Pancreas (tissue), 10 donors: ENCODE measurements around the gene ROR2. TPM values are rescaled to one million over a fixed set of nuclear protein-coding genes. Genes with fewer than 3 reads are reported as not detected.

ENCODE experiments used
- ATAC-seq, 4 donors: fragments of 200-7000 bp; cut with Tn5 transposase; one replicate each; pipeline versions ENCODE4 v1.8.0 to v1.9.1; 2020; ENCODE audit warnings: mild to moderate bottlenecking in 4 of 4, moderate library complexity in 4 of 4
- DNase-seq, 6 donors: peaks; one replicate each; pipeline ENCODE4 v3.0.0-alpha.2; 2020
- FAIRE-seq: peaks from 2 replicates; lab custom pipeline; 2012; peaks lifted over from hg19 to GRCh38; lab: Jason Lieb, UNC
- H3K27ac ChIP-seq, 4 donors: fragments of 200-600 bp; sonication (generic); 1 replicate in 3 of 4; 2 replicates in 1 of 4; pipeline versions ENCODE4 v1.5.0 to v1.8.0; 2020
- H3K27me3 ChIP-seq, 4 donors: fragments of 200-600 bp; one replicate each; pipeline ENCODE4 v1.8.0; 2021
- H3K36me3 ChIP-seq, 3 donors: fragments of 200-600 bp; sonication (generic) in 1 of 3; one replicate each; pipeline versions ENCODE4 v1.5.0 to v1.8.0; 2020 to 2021
- H3K4me1 ChIP-seq, 3 donors: fragments of 200-600 bp; one replicate each; pipeline ENCODE4 v1.8.0; 2021
- H3K4me3 ChIP-seq, 4 donors: fragments of 200-600 bp; sonication (generic) in 2 of 4; one replicate each; pipeline versions ENCODE4 v1.5.0 to v1.8.0; 2020 to 2021
- H3K9me3 ChIP-seq, 4 donors: fragments of 200-600 bp; one replicate each; pipeline ENCODE4 v1.8.0; 2021
- WGBS, 2 donors: extraction: QIAGEN DNeasy Blood & Tissue Kit; methylation state at CpG; one replicate each; pipeline ENCODE4 v1.1.7; 2013; 5-methylcytosine and 5-hydroxymethylcytosine counted together
- intact Hi-C, 3 donors: fragments of 100-400 bp; cut with DNase I; formaldehyde crosslinking; loops; one replicate each; pipeline versions ENCODE4 v1.11.1 to v1.14.2; 2022
- polyA plus RNA-seq, 2 donors: library from polyadenylated mRNA; stranded (reverse); fragments of 200-250 nt; gene quantifications; one replicate each; pipeline ENCODE4 v1.2.3, GENCODE V29; 2013
- total RNA-seq, 6 donors: library from RNA; stranded (reverse); fragmentation: NEBNext Ultra II Directional in 4 of 6; extraction: Animal tissue kit (Norgen Biotek cat#: 25700) in 4 of 6; gene quantifications; one replicate each; pipeline versions ENCODE4 v1.2.1 to v1.2.4, GENCODE V29; 2021 to 2023
- TF ChIP-seq, protein P1 (sequence below), 4 donors: fragments of 200-600 bp; sonication (generic) in 3 of 4; IDR thresholded peaks; one replicate each; pipeline versions ENCODE4 v1.5.0 to v1.8.0; 2021; ENCODE audit warnings: antibody characterized with exemption in 4 of 4
- donor health status: healthy with polysubstance abuse.
- donor health status: DM: no; HTN: no; CAD: no; lungs with moderate emphysema.
- donor health status: DM: no; HTN: no; CAD: no.
- donor health status: control.
- donor health status: control.
- donor health status: Bipolar disorder and iron deficiency.
- donor health status: DM: yes; HTN: yes; CAD: no.
- donor health status: DM: no; HTN: no; CAD: no.
- donor health status: DM: no; HTN: no; CAD: no.
- donor health status: DM: yes; HTN: yes; CAD: no.

The ROR2 gene
- total and polyA plus RNA-seq, 8 donors = 0.67 to 6.3 (median 1.2) TPM

DNA sequence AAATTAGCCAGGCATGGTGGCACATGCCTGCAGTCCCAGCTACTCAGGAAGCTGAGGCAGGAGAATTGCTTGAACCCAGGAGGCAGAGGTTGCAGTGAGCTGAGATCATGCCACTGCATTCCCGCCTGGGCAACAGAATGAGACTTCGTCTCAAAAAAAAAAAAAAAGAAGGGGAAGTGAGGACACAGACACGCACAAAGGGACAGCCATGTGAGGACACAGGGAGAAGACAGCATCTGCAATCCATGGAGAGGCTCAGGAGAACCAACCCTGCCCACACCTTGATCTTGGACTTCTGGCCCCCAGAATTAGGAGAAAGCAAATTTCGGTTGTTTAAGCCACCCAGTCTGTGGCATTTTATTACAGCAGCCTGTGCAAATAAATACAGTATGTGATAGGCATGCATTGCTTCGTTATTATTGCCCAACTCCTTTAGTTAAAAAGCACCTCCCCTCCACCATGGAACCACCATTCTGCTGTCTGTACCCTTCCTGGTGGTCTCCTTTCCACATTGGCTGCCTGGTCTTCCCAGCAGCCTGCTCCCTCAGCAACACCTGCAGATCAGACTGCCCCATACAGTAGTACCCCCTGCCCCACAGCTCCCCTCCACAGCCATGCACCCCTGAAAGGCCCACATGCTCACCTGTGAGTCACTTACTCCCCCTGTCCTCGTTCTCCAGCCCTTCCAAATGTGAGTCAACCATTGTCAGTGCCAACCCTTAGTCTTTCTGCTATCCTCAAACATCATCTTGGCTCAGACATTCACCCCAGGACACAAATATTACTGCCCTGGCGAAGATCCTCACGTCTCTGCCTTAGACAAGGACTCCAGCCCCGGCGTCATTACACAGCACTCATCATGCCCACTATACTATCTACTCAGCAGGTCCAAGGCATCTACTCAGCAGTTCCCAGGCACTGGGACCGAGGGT is 128.8 kb downstream of the ROR2 start:
- WGBS, 2 donors = 74 to 83% methylated on average over 11 of the region's 11 CpGs
- TF ChIP-seq, protein P1, sequence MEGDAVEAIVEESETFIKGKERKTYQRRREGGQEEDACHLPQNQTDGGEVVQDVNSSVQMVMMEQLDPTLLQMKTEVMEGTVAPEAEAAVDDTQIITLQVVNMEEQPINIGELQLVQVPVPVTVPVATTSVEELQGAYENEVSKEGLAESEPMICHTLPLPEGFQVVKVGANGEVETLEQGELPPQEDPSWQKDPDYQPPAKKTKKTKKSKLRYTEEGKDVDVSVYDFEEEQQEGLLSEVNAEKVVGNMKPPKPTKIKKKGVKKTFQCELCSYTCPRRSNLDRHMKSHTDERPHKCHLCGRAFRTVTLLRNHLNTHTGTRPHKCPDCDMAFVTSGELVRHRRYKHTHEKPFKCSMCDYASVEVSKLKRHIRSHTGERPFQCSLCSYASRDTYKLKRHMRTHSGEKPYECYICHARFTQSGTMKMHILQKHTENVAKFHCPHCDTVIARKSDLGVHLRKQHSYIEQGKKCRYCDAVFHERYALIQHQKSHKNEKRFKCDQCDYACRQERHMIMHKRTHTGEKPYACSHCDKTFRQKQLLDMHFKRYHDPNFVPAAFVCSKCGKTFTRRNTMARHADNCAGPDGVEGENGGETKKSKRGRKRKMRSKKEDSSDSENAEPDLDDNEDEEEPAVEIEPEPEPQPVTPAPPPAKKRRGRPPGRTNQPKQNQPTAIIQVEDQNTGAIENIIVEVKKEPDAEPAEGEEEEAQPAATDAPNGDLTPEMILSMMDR (IDR thresholded peaks at IDR 0.05) = no peak
- DNase-seq = no peak
- Histone ChIP-seq H3K27ac (no peak overlapping the region), H3K36me3 (no peaks in the 10 kb centered on the region), H3K27me3 (no peaks in the 10 kb centered on the region), H3K4me1 (no peaks in the 10 kb centered on the region), H3K9me3 (no peaks in the 10 kb centered on the region), H3K4me3 (no peak overlapping the region)
- intact Hi-C loops = no loop called here
- no peak for ATAC-seq
- FAIRE-seq = no peak

DNA sequence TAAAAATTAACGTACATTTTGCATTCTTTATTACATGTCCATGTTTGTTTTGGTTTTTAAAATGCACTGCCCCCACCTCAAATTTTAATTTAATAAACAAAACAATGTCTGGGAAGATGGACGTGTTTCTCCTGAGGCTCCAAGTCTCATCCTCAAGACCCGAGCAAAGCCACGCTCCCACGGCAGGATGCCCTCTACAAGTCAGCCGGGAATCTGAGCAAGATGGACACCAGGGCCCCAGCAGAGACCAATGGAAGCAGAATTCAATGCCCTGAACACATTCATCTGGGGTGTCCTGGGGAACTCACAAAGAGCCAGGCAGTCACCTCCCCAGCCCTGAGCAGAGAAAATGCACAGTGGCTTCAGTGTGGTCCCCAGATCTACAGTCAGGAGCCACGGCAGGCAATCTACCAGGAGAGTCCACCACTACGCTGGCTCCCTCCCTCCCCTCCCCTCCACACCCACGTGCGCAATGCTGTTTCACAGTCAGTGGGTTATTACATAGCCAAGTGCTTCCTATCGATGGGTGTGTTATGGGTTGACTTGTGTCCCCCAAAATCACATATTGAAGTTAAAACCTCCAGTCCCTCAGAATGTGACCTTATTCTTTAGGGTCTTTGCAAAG is 129.8 kb downstream of the ROR2 start:
- ATAC-seq (no peak), FAIRE-seq (no peak), DNase-seq (no peak)
- Histone ChIP-seq H3K4me1 (no peaks in the 10 kb centered on the region), H3K9me3 (no peaks in the 10 kb centered on the region), H3K27me3 (no peaks in the 10 kb centered on the region), H3K4me3 (no peak overlapping the region), H3K36me3 (no peaks in the 10 kb centered on the region), H3K27ac (no peak overlapping the region)
- TF ChIP-seq, protein P1 (IDR thresholded peaks at IDR 0.05) = no peak
- 76 to 87% methylated on average over 11 of the region's 11 CpGs for WGBS, 2 donors
- intact Hi-C loops = no loop called here

DNA sequence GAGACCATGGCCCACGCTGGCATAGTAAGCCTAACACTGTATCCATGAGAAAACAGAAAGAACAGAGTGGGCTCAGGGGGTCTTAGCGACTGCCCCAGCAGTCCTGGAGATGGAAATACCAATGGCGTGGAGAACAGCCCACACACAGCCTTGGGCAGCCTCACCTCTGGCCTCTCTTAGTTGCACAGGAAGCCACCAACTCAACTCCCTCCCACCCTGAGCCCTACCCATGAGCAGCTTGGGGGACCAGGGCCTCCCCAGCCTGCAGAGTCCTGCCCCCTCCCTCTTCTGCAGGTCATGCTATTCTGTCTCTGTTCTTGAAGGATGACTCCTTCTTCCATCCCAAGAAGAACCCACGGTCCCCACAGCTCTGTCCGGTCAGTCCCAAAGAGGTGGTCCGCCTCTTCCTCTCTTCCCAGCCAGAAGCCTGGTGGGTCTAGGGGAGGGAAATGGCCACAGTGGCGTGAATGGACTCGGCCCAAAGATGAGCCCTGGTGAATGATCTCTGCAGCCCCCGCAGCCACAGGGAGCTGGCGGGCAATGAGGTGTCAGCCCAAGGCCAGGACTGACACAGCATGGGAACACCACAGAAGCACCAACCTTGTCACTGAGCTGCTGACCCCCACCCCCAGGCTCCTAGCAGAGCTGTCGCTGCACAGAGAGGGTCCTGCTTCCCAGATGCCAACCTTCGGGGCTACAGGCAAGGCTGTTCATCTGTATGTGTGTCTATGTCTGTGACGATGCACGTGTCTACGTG is 131.2 kb downstream of the ROR2 start:
- no peaks in the 10 kb centered on the region for H3K27me3 ChIP-seq
- DNase-seq (no peak), FAIRE-seq (no peak), ATAC-seq (no peak)
- no peak overlapping the region for H3K27ac ChIP-seq
- no peaks in the 10 kb centered on the region for H3K9me3 ChIP-seq
- no peaks in the 10 kb centered on the region for H3K4me1 ChIP-seq
- intact Hi-C loops = no loop called here
- H3K36me3 ChIP-seq = no peaks in the 10 kb centered on the region
- TF ChIP-seq, protein P1 (IDR thresholded peaks at IDR 0.05) = no peak
- WGBS, 2 donors = 85 to 92% methylated on average over 15 of the region's 15 CpGs
- no peak overlapping the region for H3K4me3 ChIP-seq

DNA sequence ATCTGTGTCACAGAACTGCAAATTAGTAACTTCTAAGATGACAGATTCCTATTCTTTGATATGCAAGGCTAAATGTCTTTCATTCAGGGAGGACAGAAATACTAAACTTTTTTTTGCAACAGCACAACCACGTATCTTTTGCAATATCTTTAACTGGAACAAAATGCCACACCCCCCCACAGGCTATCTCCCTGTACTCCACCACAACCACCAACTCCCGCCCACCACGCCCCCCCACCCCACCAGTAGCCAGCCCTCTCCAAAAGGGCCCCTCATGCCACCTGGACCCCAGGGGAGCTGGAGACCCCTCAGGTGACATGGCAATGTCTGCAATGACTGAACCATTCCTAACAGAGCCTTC is 131.8 kb downstream of the ROR2 start:
- ATAC-seq (peak in 1 of 4 donors; percentile 22), DNase-seq (no peak), FAIRE-seq (no peak)
- 28 to 42% methylated on average over 3 of the region's 3 CpGs for WGBS, 2 donors
- no peaks in the 10 kb centered on the region for H3K4me1 ChIP-seq
- H3K27ac ChIP-seq = no peak overlapping the region
- intact Hi-C loops = no loop called here
- no peaks in the 10 kb centered on the region for H3K36me3 ChIP-seq
- TF ChIP-seq, protein P1 (IDR thresholded peaks at IDR 0.05) = no peak
- no peaks in the 10 kb centered on the region for H3K27me3 ChIP-seq
- H3K9me3 ChIP-seq = no peaks in the 10 kb centered on the region
- no peak overlapping the region for H3K4me3 ChIP-seq
